HL-60 (cell line): ENCODE measurements around the gene CREB3L1.

Source experiments
- GABPA ChIP-seq: IDR thresholded peaks from 2 replicates; pipeline ENCODE4 v1.6.1; 2012; ENCODE audit warnings: low read depth
- POLR2AphosphoS5 ChIP-seq: IDR thresholded peaks from 2 replicates; pipeline ENCODE4 v1.6.1; 2012; ENCODE audit warnings: low read depth
- SPI1 ChIP-seq: IDR thresholded peaks from 2 replicates; pipeline ENCODE4 v1.6.1; 2012; ENCODE audit warnings: low read depth, mild to moderate bottlenecking, borderline replicate concordance
- TF ChIP-seq, protein P1 (sequence below): IDR thresholded peaks from one replicate; pipeline ENCODE4 v1.5.1; 2011; ENCODE audit warnings: low read length, control low read depth, inconsistent platforms; ENCODE audit not compliant: insufficient read depth
- TF ChIP-seq, protein P2 (sequence below): IDR thresholded peaks from 2 replicates; pipeline ENCODE4 v1.6.1; 2012; ENCODE audit warnings: low read depth; ENCODE audit not compliant: insufficient replicate concordance

GRCh38 chr11:46348566-46349401 lies 71.3 kb downstream of the CREB3L1 start:
- TF ChIP-seq, protein P1, sequence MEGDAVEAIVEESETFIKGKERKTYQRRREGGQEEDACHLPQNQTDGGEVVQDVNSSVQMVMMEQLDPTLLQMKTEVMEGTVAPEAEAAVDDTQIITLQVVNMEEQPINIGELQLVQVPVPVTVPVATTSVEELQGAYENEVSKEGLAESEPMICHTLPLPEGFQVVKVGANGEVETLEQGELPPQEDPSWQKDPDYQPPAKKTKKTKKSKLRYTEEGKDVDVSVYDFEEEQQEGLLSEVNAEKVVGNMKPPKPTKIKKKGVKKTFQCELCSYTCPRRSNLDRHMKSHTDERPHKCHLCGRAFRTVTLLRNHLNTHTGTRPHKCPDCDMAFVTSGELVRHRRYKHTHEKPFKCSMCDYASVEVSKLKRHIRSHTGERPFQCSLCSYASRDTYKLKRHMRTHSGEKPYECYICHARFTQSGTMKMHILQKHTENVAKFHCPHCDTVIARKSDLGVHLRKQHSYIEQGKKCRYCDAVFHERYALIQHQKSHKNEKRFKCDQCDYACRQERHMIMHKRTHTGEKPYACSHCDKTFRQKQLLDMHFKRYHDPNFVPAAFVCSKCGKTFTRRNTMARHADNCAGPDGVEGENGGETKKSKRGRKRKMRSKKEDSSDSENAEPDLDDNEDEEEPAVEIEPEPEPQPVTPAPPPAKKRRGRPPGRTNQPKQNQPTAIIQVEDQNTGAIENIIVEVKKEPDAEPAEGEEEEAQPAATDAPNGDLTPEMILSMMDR: no peak
- TF ChIP-seq, protein P2, sequence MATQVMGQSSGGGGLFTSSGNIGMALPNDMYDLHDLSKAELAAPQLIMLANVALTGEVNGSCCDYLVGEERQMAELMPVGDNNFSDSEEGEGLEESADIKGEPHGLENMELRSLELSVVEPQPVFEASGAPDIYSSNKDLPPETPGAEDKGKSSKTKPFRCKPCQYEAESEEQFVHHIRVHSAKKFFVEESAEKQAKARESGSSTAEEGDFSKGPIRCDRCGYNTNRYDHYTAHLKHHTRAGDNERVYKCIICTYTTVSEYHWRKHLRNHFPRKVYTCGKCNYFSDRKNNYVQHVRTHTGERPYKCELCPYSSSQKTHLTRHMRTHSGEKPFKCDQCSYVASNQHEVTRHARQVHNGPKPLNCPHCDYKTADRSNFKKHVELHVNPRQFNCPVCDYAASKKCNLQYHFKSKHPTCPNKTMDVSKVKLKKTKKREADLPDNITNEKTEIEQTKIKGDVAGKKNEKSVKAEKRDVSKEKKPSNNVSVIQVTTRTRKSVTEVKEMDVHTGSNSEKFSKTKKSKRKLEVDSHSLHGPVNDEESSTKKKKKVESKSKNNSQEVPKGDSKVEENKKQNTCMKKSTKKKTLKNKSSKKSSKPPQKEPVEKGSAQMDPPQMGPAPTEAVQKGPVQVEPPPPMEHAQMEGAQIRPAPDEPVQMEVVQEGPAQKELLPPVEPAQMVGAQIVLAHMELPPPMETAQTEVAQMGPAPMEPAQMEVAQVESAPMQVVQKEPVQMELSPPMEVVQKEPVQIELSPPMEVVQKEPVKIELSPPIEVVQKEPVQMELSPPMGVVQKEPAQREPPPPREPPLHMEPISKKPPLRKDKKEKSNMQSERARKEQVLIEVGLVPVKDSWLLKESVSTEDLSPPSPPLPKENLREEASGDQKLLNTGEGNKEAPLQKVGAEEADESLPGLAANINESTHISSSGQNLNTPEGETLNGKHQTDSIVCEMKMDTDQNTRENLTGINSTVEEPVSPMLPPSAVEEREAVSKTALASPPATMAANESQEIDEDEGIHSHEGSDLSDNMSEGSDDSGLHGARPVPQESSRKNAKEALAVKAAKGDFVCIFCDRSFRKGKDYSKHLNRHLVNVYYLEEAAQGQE: no peak
- TF ChIP-seq POLR2AphosphoS5: no peak
- TF ChIP-seq SPI1: no peak
- no peak for TF ChIP-seq GABPA
